Mesenteric fat pad (tissue), 1 donor: ENCODE data around the gene HSD3B2. TPM values are rescaled to one million over a fixed set of nuclear protein-coding genes. Genes with fewer than 3 reads are reported as not detected.
"Not testable (repeated sequence)": the region's sequence is repeated elsewhere in the genome, so short reads cannot be mapped to it uniquely, and the experiment has no call there.

Experiments used
- DNase-seq: peaks from one replicate; pipeline ENCODE4 v3.0.0-alpha.2; 2020; ENCODE audit warnings: low spot score
- long read RNA-seq: library from polyadenylated mRNA; unstranded; transcript quantifications from one replicate; pipeline ENCODE4 v2.0.0, GENCODE V29; 2020
- total RNA-seq: library from RNA; stranded (reverse); fragmentation: NEBNext Ultra II Directional; extraction: Animal tissue kit (Norgen Biotek cat#: 25700); gene quantifications from one replicate; pipeline ENCODE4 v1.2.1, GENCODE V29; 2021
- donor health status: DM: yes; HTN: yes; CAD: no.

The HSD3B2 gene
- total RNA-seq: not detected
- long read RNA-seq: 0 reads

DNA sequence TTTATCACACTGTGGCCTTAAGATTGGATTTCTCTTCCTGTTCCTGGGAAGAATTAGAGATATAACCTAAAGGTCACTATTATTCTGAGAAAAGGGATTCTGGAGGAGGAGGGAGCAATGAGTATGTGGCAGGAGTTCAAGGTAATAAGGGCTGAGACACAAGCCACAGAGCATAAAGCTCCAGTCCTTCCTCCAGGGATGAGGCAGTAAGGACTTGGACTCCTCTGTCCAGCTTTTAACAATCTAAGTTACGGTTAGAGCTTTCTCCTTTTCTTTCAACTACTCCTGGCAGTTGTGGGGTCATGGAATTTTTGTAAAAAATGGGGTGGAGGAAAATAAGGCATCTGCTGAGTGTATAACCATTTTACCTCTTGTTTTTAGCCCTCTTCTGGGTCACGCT lies at the start of gene HSD3B2:
HSD3B2 (plus strand) TSS at position 201 of the 400 bp plus-strand sequence. CDS start 270 bp downstream, outside the sequence.
- DNase-seq: no peak

- no peak for DNase-seq
These were observed 48.5 kb upstream of the HSD3B2 start for GRCh38 chr1:119366424-119366823.

- DNase-seq: no peak
These were observed 47.4 kb upstream of the HSD3B2 start for GRCh38 chr1:119367432-119368124.

DNA sequence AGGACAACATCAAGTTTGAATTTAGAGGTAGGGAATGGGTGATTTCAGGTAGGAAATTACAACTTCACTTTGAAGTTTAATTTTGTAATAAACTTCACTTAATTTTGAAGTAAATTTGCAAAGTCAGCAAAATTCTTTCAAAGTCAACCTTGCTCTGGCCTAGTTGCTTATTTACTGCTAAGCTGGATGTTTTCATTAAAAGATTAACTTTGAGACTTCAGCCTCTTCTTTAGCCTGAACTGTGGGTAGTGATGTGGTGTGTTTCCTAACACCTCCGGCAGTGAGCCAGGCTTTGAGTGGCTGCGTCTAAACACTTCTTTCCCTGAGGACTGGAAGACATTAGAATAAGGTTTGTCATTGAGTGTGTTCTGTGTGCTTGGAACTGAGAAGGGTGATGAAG lies 46.4 kb upstream of the HSD3B2 start, which contains the start of gene HAO2:
HAO2 (plus strand) TSS at position 232 of the 400 bp plus-strand sequence. CDS start 12,301 bp downstream, outside the sequence.
- DNase-seq: no peak

DNA sequence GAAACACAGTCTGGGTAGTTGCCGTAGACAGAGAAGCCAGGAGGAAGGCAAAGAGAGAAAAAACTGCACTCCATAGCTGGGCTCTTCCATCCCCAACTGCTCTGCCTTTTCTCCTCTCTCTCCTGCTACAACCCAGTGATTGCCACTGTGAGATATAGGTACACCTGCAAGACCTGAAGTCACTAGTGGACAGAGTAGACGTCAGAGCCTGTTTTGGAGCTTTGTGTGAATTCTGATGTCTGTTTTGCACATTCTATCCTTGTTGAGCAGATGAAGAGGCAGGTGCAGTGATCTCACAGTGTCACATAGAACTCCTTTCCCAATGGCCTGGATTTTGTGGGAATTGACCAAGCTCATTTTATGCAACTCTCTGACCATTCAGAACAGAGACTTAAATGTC lies 44.2 kb upstream of the HSD3B2 start:
- DNase-seq: no peak

DNA sequence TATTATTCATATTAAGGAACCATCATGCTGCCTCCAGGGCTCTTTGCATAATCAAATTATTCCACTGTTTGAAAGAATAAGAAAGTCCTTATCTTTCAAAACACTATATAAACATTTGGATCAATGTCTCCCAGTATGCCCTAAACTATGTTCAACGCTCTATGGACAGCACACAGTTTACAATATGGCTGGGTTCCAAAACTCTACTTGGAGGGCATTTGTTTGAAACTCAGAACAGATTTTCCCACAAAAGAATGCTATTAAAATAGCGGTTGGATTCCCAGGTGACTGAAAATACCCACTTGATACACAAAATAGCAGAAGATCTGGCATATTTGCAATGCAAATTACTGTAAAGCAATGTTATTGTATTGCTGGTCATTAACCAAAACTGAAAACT lies 43.1 kb upstream of the HSD3B2 start:
- DNase-seq: no peak

- DNase-seq: no peak
These were observed 42.4 kb upstream of the HSD3B2 start for GRCh38 chr1:119372503-119373086.

DNA sequence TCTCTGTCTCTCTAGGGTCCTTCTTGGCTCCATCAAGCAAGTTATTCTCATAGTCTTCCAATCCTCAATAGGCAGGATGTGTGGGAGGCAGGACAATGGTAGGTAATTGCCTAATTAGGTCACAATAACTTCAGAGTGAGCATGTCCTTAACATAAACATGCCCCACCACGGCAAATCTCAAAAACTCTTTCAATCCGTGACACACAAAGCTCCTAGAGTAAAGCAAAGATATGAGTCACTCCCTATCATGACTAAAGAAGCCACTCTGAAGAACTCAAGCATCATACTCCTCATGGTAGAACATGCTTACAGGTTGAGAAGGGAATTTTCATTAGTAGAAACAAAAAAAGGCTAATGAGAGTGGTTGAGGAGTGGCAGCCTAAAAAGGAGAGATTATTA lies 41.5 kb upstream of the HSD3B2 start:
- DNase-seq: no peak

DNA sequence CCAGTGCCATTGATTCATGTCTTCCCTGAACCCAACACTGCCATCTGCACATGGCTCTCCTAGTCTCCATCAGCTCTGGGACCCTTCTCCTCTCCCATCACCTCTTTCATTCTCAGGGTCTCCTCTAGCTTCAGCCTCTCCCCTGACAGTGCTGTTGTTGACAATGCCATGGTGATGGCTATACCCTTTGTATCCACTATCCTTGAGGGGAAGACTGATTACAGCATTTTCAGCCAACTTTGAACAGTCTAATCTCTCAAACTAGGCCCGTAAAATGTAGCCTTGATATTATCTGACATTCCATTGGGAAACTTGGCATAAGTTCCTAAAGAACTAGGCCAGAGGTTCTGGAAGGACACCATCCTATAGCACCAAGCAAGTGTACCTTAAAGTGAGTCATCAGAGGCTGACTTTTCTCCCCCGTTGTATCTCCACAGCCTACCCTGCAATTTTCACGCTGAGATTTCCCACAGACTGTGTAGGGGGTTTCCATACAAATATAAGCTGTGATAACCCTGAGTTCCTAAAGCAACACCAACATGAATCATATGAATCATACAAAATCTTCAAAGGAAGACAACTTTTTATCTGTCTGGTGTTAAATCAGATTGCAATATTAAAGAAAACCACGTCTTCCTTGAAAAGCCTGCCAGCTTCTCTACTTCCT lies 40.6 kb upstream of the HSD3B2 start:
- no peak for DNase-seq

GRCh38 chr1:119375366-119375765 lies 39.6 kb upstream of the HSD3B2 start:
- no peak for DNase-seq

DNA sequence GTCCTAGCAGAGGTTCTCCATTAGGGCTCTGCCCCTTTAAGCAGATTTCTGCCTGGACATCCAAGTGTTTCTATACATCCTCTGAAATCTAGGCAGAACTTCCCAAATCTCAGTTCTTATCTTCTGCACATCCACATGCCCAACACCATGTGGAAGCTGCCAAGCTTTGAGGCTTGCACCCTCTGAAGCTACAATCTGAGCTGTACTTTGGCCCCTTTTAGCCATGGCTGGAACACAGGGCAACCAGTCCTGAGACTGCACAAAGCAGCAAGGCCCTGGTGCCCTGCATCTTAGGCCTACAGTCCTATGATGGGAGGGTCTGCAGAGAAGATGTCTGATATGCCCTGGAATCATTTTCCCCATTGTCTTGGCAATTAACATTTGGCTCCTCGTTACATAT lies 38.4 kb upstream of the HSD3B2 start:
- no peak for DNase-seq

DNA sequence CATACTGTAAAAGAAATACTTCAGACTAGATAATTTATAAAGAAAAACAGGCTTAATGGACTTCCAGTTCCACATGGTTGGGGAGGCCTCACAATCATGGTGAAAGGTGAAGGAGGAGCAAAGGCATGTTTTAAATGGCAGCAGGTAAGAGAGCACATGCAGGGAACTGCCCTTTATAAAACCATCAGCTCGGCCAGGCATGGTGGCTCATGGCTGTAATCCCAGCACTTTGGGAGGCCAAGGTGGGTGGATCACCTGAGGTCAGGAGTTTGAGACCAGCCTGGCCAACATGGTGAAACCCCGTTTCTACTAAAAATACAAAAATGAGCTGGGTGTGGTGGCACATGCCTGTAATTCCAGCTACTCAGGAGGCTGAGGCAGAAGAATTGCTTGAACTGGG lies 37.4 kb upstream of the HSD3B2 start:
- not testable (repeated sequence) for DNase-seq

- DNase-seq: no peak
These were observed 35.8 kb upstream of the HSD3B2 start for GRCh38 chr1:119379117-119379516.

GRCh38 chr1:119380304-119380703 lies 34.6 kb upstream of the HSD3B2 start:
- no peak for DNase-seq

GRCh38 chr1:119380983-119381662 lies 33.8 kb upstream of the HSD3B2 start:
- no peak for DNase-seq

- DNase-seq: no peak
These were observed 30.4 kb upstream of the HSD3B2 start for GRCh38 chr1:119384591-119384990.

DNA sequence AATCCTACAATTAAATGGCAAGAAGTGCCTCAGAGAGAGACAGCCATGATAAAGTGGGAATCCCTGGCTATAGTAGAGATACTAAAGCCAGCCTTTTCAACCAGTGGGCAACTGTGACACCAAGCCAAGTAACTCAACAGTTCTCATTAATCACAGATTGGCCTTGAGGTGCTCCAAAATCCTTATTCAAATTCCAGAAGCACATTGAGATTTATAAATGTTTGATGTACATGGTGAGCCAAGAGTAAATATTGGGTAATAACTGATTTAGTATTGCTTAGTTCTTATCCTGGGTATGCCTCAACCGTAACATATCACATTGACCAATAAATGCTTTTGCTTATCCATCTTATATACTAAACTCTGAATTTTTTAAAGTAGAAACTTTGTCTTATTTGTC lies 29.3 kb upstream of the HSD3B2 start:
- no peak for DNase-seq

DNA sequence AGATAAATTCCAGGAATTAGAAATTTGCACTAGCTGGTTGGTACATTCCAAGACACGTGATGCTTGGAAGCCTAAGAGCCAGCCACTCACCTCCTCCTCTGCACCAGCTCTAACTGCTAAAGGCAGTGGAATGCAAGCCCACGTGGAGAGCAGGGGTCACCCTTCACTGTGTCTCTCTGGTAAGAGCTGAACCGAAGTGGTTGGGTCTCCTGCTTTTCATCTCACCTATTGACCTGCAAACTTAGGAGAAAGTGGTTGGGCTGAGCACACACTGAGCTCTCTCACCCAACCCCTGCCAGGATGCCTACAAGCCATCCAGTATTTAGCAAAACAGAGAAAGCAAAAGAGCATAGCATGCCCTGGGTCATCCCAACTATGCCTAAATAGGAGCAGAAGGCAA lies 27.1 kb upstream of the HSD3B2 start:
- DNase-seq: no peak

- DNase-seq: no peak
These were observed 26.5 kb upstream of the HSD3B2 start for GRCh38 chr1:119388450-119388849.

GRCh38 chr1:119390526-119390925 lies 24.4 kb upstream of the HSD3B2 start:
- DNase-seq: no peak

GRCh38 chr1:119391749-119392148 lies 23.2 kb upstream of the HSD3B2 start:
- DNase-seq: no peak

DNA sequence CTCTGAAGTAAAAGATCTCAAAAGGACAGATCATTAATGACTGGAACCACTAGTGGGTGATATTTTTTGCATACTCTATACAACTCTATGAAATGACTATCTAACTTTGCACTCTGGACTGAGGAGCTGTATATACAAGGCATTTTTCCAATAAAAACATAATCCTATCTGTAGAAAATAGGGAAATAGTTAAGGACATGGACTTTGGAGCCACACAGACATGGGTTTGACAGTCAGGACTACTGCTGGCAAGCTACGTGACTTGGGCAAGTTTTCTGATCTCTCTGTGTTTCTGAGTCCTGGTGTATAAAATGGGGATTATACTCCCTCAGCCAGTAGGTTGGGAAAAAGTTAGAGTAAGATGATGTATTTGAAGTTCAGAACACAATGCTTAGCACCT lies 20.9 kb upstream of the HSD3B2 start:
- DNase-seq: no peak
